SK-N-SH treated with all-trans-retinoic acid at 6 μM for 48 hours (cell line): ENCODE results near the gene CASP9.
A peak's percentile ranks its signal among the peaks of the same experiment; 100 is the strongest.

Experiments used
- ATAC-seq: fragments of 200-7000 bp; cut with Tn5 transposase; 3 replicates; pipeline ENCODE4 v1.9.1; 2020; ENCODE audit warnings: mild to moderate bottlenecking, moderate library complexity
- ARNTL ChIP-seq: fragments of 450-650 bp; formaldehyde crosslinking; IDR thresholded peaks from 2 replicates; pipeline ENCODE4 v1.5.0; 2020; ENCODE audit warnings: low read depth, mild to moderate bottlenecking, moderate library complexity, borderline replicate concordance
- BACH2 ChIP-seq: fragments of 250-450 bp; sonication (Bioruptor Pico); IDR thresholded peaks from 2 replicates; pipeline ENCODE4 v1.9.0; 2021; ENCODE audit warnings: mild to moderate bottlenecking, borderline replicate concordance
- CSDC2 ChIP-seq: fragments of 250-450 bp; sonication (Bioruptor Pico); IDR thresholded peaks from 2 replicates; pipeline ENCODE4 v1.5.0; 2020; ENCODE audit warnings: mild to moderate bottlenecking, moderate library complexity
- ESRRG ChIP-seq: fragments of 250-450 bp; sonication (Bioruptor Pico); IDR thresholded peaks from 2 replicates; pipeline ENCODE4 v1.6.1; 2021; ENCODE audit warnings: mild to moderate bottlenecking
- GLIS3 ChIP-seq: fragments of 250-450 bp; sonication (Bioruptor Pico); IDR thresholded peaks from 2 replicates; pipeline ENCODE4 v1.5.0; 2020; ENCODE audit warnings: mild to moderate bottlenecking, moderate library complexity
- OSR1 ChIP-seq: fragments of 250-450 bp; sonication (Bioruptor Pico); IDR thresholded peaks from 2 replicates; pipeline ENCODE4 v1.8.0; 2022; ENCODE audit warnings: moderate library complexity, mild to moderate bottlenecking, inconsistent platforms
- PPARA ChIP-seq: fragments of 250-450 bp; sonication (Bioruptor Pico); IDR thresholded peaks from 2 replicates; pipeline ENCODE4 v1.5.0; 2020; ENCODE audit warnings: mild to moderate bottlenecking, borderline replicate concordance
- RARB ChIP-seq: fragments of 250-450 bp; sonication (Bioruptor Pico); IDR thresholded peaks from 2 replicates; pipeline ENCODE4 v1.8.0; 2021; ENCODE audit warnings: mild to moderate bottlenecking, moderate library complexity
- TOX ChIP-seq: fragments of 250-450 bp; sonication (Bioruptor Pico); IDR thresholded peaks from 2 replicates; pipeline ENCODE4 v1.8.0; 2021; ENCODE audit warnings: mild to moderate bottlenecking, moderate library complexity, borderline replicate concordance
- ZC3H10 ChIP-seq: fragments of 250-450 bp; sonication (Bioruptor Pico); IDR thresholded peaks from 2 replicates; pipeline ENCODE4 v1.5.1; 2021; ENCODE audit warnings: mild to moderate bottlenecking, moderate library complexity
- ZFP3 ChIP-seq: fragments of 250-450 bp; sonication (Bioruptor Pico); IDR thresholded peaks from 2 replicates; pipeline ENCODE4 v1.5.0; 2020; ENCODE audit warnings: mild to moderate bottlenecking, moderate library complexity
- ZFP30 ChIP-seq: fragments of 450-650 bp; formaldehyde crosslinking; IDR thresholded peaks from 2 replicates; pipeline ENCODE4 v1.5.0; 2022; ENCODE audit warnings: mild to moderate bottlenecking, moderate library complexity
- ZNF565 ChIP-seq: fragments of 450-650 bp; formaldehyde crosslinking; conservative IDR thresholded peaks from 2 replicates; pipeline ENCODE4 v1.5.0; 2020; ENCODE audit warnings: low read depth, mild to moderate bottlenecking, moderate library complexity
- ZNF70 ChIP-seq: fragments of 450-650 bp; formaldehyde crosslinking; IDR thresholded peaks from 2 replicates; pipeline ENCODE4 v1.5.0; 2020; ENCODE audit warnings: mild to moderate bottlenecking, moderate library complexity
- ZNF8 ChIP-seq: fragments of 450-650 bp; formaldehyde crosslinking; IDR thresholded peaks from 2 replicates; pipeline ENCODE4 v1.5.0; 2020; ENCODE audit warnings: mild to moderate bottlenecking, moderate library complexity
- TF ChIP-seq, protein P1 (sequence below): fragments of 250-450 bp; sonication (Bioruptor Pico); IDR thresholded peaks from 2 replicates; pipeline ENCODE4 v1.5.1; 2020; ENCODE audit warnings: low read depth, mild to moderate bottlenecking, moderate library complexity
- TF ChIP-seq, protein P2 (sequence below): fragments of 250-450 bp; sonication (Bioruptor Pico); IDR thresholded peaks from 2 replicates; pipeline ENCODE4 v1.5.1; 2021; ENCODE audit warnings: mild to moderate bottlenecking, moderate library complexity
- TF ChIP-seq, protein P3 (sequence below): fragments of 250-450 bp; sonication (Bioruptor Pico); IDR thresholded peaks from 2 replicates; pipeline ENCODE4 v1.8.0; 2021; ENCODE audit warnings: low read depth, mild to moderate bottlenecking, moderate library complexity, borderline replicate concordance
- TF ChIP-seq, protein P4 (sequence below): fragments of 250-450 bp; sonication (Bioruptor Pico); IDR thresholded peaks from 2 replicates; pipeline ENCODE4 v1.5.0; 2020; ENCODE audit warnings: mild to moderate bottlenecking, moderate library complexity

CASP9 gene

DNA sequence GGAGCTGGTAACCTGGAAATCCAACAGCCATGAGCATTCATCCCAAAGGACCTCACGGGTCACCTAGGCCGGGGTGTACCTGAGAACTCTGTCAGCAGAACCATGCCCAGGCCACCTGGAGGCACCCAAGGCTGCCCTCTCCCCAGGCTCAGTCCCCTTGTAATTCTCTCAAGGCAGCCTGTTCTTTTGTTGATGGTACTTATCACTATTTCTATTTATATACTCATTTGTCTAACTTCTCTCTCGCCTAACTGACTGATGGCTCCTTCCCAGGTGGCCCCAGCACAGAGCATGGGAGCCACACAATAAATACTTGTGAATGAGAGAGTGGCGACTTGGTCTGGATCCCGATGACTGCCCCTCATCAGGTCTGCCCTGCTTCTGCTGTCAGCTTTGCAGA, 16.7 kb downstream of the CASP9 start (continued):
- TF ChIP-seq, protein P1, sequence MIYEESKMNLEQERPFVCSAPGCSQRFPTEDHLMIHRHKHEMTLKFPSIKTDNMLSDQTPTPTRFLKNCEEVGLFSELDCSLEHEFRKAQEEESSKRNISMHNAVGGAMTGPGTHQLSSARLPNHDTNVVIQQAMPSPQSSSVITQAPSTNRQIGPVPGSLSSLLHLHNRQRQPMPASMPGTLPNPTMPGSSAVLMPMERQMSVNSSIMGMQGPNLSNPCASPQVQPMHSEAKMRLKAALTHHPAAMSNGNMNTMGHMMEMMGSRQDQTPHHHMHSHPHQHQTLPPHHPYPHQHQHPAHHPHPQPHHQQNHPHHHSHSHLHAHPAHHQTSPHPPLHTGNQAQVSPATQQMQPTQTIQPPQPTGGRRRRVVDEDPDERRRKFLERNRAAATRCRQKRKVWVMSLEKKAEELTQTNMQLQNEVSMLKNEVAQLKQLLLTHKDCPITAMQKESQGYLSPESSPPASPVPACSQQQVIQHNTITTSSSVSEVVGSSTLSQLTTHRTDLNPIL (CRISPR knock-in tag), result no peak
- no peak for TF ChIP-seq PPARA (CRISPR knock-in tag)

DNA sequence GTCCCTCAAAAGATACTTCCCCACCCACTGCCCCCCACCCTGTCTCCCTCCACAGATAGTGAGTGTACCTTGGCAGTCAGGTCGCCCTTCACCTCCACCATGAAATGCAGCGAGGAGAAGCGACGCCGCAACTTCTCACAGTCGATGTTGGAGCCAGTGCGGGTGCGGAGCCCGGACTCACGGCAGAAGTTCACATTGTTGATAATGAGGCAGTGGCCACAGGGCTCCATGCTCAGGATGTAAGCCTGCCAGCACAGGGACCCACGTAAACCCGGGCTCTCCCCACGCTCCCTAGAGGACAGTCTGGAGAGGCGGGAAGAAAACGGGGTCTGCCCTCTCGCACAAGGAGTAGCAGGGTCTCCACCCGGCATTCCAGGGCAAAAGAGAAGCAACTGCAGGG, 17.2 kb downstream of the CASP9 start:
- no peak for TF ChIP-seq OSR1 (CRISPR knock-in tag)
- TF ChIP-seq ZFP3 (CRISPR knock-in tag), result no peak
- no peak for TF ChIP-seq TOX
- no peak for TF ChIP-seq ZNF70 (CRISPR knock-in tag)
- no peak for TF ChIP-seq GLIS3 (CRISPR knock-in tag)
- TF ChIP-seq, protein P2, sequence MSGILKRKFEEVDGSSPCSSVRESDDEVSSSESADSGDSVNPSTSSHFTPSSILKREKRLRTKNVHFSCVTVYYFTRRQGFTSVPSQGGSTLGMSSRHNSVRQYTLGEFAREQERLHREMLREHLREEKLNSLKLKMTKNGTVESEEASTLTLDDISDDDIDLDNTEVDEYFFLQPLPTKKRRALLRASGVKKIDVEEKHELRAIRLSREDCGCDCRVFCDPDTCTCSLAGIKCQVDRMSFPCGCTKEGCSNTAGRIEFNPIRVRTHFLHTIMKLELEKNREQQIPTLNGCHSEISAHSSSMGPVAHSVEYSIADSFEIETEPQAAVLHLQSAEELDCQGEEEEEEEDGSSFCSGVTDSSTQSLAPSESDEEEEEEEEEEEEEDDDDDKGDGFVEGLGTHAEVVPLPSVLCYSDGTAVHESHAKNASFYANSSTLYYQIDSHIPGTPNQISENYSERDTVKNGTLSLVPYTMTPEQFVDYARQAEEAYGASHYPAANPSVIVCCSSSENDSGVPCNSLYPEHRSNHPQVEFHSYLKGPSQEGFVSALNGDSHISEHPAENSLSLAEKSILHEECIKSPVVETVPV (CRISPR knock-in tag), result no peak
- TF ChIP-seq ARNTL, result no peak
- no peak for TF ChIP-seq ESRRG (CRISPR knock-in tag)
- TF ChIP-seq ZNF565 (CRISPR knock-in tag), result no peak
- no peak for TF ChIP-seq ZNF8 (CRISPR knock-in tag)
- TF ChIP-seq, protein P3, sequence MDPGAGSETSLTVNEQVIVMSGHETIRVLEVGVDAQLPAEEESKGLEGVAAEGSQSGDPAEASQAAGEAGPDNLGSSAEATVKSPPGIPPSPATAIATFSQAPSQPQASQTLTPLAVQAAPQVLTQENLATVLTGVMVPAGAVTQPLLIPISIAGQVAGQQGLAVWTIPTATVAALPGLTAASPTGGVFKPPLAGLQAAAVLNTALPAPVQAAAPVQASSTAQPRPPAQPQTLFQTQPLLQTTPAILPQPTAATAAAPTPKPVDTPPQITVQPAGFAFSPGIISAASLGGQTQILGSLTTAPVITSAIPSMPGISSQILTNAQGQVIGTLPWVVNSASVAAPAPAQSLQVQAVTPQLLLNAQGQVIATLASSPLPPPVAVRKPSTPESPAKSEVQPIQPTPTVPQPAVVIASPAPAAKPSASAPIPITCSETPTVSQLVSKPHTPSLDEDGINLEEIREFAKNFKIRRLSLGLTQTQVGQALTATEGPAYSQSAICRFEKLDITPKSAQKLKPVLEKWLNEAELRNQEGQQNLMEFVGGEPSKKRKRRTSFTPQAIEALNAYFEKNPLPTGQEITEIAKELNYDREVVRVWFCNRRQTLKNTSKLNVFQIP (CRISPR knock-in tag), result no peak
- TF ChIP-seq, protein P4, sequence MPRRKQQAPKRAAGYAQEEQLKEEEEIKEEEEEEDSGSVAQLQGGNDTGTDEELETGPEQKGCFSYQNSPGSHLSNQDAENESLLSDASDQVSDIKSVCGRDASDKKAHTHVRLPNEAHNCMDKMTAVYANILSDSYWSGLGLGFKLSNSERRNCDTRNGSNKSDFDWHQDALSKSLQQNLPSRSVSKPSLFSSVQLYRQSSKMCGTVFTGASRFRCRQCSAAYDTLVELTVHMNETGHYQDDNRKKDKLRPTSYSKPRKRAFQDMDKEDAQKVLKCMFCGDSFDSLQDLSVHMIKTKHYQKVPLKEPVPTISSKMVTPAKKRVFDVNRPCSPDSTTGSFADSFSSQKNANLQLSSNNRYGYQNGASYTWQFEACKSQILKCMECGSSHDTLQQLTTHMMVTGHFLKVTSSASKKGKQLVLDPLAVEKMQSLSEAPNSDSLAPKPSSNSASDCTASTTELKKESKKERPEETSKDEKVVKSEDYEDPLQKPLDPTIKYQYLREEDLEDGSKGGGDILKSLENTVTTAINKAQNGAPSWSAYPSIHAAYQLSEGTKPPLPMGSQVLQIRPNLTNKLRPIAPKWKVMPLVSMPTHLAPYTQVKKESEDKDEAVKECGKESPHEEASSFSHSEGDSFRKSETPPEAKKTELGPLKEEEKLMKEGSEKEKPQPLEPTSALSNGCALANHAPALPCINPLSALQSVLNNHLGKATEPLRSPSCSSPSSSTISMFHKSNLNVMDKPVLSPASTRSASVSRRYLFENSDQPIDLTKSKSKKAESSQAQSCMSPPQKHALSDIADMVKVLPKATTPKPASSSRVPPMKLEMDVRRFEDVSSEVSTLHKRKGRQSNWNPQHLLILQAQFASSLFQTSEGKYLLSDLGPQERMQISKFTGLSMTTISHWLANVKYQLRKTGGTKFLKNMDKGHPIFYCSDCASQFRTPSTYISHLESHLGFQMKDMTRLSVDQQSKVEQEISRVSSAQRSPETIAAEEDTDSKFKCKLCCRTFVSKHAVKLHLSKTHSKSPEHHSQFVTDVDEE (CRISPR knock-in tag), result no peak
- TF ChIP-seq ZFP30 (CRISPR knock-in tag), result no peak
- no peak for TF ChIP-seq CSDC2
- no peak for TF ChIP-seq BACH2 (CRISPR knock-in tag)
- TF ChIP-seq PPARA (CRISPR knock-in tag), result no peak
- TF ChIP-seq RARB (CRISPR knock-in tag), result no peak
- ATAC-seq, result no peak

DNA sequence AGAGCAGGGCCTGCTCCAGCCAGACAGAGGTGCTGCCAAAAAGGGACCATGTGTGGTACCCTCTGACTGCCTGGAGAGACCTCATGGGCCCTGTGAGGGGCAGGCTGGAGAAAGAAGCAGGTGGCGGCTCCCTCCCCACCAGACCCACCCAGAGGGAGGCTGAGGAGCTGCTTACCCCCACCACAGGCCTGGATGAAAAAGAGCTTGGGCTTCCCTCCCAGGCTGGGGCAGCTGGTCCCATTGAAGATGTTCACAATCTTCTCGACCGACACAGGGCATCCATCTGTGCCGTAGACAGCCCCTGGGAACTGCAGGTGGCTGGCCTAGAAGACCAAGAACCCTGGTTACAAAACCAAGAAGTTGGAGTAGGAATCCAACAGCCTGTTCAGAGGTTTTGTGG, 19.6 kb downstream of the CASP9 start:
- ATAC-seq, result no peak
- TF ChIP-seq CSDC2, result no peak

DNA sequence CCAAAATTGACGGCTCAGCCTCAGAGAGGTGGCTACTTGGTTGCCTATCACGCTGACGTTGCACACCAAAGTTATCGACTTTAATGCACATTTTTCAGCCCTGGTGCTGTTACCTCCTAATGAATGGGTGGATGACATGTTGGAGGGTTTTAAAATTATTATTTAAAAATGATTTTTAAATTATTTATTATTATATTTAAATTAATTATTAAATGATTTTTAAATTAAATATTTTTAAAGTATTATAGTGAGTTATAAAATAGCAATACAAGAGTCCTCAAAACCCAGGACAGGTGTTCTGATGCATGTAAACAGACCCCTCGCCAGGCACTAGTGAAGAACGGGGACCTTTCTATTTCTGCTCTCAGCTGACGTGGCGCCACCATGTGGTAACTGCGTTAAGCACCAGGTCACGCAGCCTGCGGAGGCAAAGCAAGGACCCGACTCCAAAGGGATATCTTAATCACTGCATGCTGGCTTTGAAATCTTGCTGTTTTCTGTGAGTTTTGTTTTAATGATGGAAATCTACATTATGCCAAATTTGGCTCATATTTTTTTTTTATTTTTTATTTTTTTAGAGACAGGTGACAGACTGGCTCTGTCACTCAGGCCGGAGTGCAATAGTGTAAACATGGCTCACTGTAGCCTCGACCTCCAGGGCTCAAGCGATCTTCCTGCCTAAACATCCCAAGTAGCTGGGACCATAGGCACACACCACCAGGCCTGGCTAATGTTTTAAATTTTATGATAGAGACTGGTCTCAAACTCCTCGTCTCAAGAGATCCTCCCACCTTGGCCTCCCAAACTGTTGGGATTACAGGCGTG, 22.6 kb downstream of the CASP9 start:
- peak; percentile 91 for ATAC-seq
- TF ChIP-seq ZC3H10 (CRISPR knock-in tag), result no peak
- TF ChIP-seq GLIS3 (CRISPR knock-in tag), result no peak
- TF ChIP-seq ZNF565 (CRISPR knock-in tag), result no peak
- TF ChIP-seq, all 23 proteins: peak for 0
